ENCODE measurements around the gene BUD23.
"Not testable (repeated sequence)": the region's sequence is repeated elsewhere in the genome, so short reads cannot be mapped to it uniquely, and the experiment has no call there.

Gene BUD23

GRCh38 chr7:73669858-73670385 is 13.5 kb upstream of the BUD23 start:
- Histone ChIP-seq H3K18ac (ENCODE audit: low read length) (no peak overlapping the region), H3K9ac (ENCODE audit: low read length) (no peak overlapping the region), H3K4ac (ENCODE audit: low read depth, low read length) (no peak overlapping the region), H3K23ac (ENCODE audit: low read length) (no peak overlapping the region), H3K79me1 (ENCODE audit: low read length) (no peaks in the 10 kb centered on the region), H2BK120ac (ENCODE audit: low read depth, low read length) (no peak overlapping the region), H3K79me2 (ENCODE audit: control insufficient read depth, insufficient read depth, low read length) (no peaks in the 10 kb centered on the region), H3K4me2 (ENCODE audit: low read length) (no peak overlapping the region), H2AK5ac (ENCODE audit: low read length) (no peak overlapping the region), H3K4me1 (ENCODE audit: control insufficient read depth, low read depth, low read length) (no peaks in the 10 kb centered on the region), H2BK5ac (ENCODE audit: low read length) (no peak overlapping the region), H3K36me3 (ENCODE audit: control insufficient read depth, insufficient read depth, low read length) (no peaks in the 10 kb centered on the region), H4K8ac (ENCODE audit: low read depth, low read length) (no peak overlapping the region), H2BK15ac (replicated peaks; ENCODE audit: low read depth) (no peak overlapping the region), H4K5ac (ENCODE audit: low read length) (no peak overlapping the region), H3K4me3 (ENCODE audit: low read length) (no peak overlapping the region), H3K56ac (ENCODE audit: low read length) (no peak overlapping the region), H3K27me3 (ENCODE audit: insufficient read depth, low read length, poor library complexity) (no peaks in the 10 kb centered on the region), H3K27ac (ENCODE audit: low read depth, low read length) (no peak overlapping the region)
- DNase-seq = no peak
- WGBS (ENCODE audit: extremely low coverage, insufficient coverage, low lambda C conversion rate) = no CpG with 5 or more reads among the region's 12 CpGs

- H3K18ac ChIP-seq (ENCODE audit: low read length) = peak overlapping the region; percentile 42
- H3K4me1 ChIP-seq (ENCODE audit: control insufficient read depth, low read depth, low read length) = no peaks in the 10 kb centered on the region
- no peak for DNase-seq
- no peak overlapping the region for H3K4me3 ChIP-seq (ENCODE audit: low read length)
- no peak overlapping the region for H3K9ac ChIP-seq (ENCODE audit: low read length)
- H3K56ac ChIP-seq (ENCODE audit: low read length) = no peak overlapping the region
- H2BK5ac ChIP-seq (ENCODE audit: low read length) = no peak overlapping the region
- WGBS (ENCODE audit: extremely low coverage, insufficient coverage, low lambda C conversion rate) = no CpG with 5 or more reads among the region's 12 CpGs
- no peak overlapping the region for H2BK120ac ChIP-seq (ENCODE audit: low read depth, low read length)
- no peak overlapping the region for H3K23ac ChIP-seq (ENCODE audit: low read length)
- H2AK5ac ChIP-seq (ENCODE audit: low read length) = no peak overlapping the region
- no peak overlapping the region for H3K4me2 ChIP-seq (ENCODE audit: low read length)
- H3K79me2 ChIP-seq (ENCODE audit: control insufficient read depth, insufficient read depth, low read length) = no peaks in the 10 kb centered on the region
- no peak overlapping the region for H2BK15ac ChIP-seq (replicated peaks; ENCODE audit: low read depth)
- no peak overlapping the region for H3K27ac ChIP-seq (ENCODE audit: low read depth, low read length)
- H3K79me1 ChIP-seq (ENCODE audit: low read length) = no peaks in the 10 kb centered on the region
- H3K4ac ChIP-seq (ENCODE audit: low read depth, low read length) = no peak overlapping the region
- no peaks in the 10 kb centered on the region for H3K27me3 ChIP-seq (ENCODE audit: insufficient read depth, low read length, poor library complexity)
- H4K8ac ChIP-seq (ENCODE audit: low read depth, low read length) = no peak overlapping the region
- no peaks in the 10 kb centered on the region for H3K36me3 ChIP-seq (ENCODE audit: control insufficient read depth, insufficient read depth, low read length)
- H4K5ac ChIP-seq (ENCODE audit: low read length) = no peak overlapping the region
These were observed 12.1 kb upstream of the BUD23 start for GRCh38 chr7:73671322-73671661.

- no peak overlapping the region for H3K23ac ChIP-seq (ENCODE audit: low read length)
- H3K79me2 ChIP-seq (ENCODE audit: control insufficient read depth, insufficient read depth, low read length) = no peaks in the 10 kb centered on the region
- WGBS (ENCODE audit: extremely low coverage, insufficient coverage, low lambda C conversion rate) = no CpG with 5 or more reads among the region's 15 CpGs
- no peak overlapping the region for H2AK5ac ChIP-seq (ENCODE audit: low read length)
- no peak overlapping the region for H3K4me2 ChIP-seq (ENCODE audit: low read length)
- H3K4ac ChIP-seq (ENCODE audit: low read depth, low read length) = no peak overlapping the region
- no peak overlapping the region for H4K8ac ChIP-seq (ENCODE audit: low read depth, low read length)
- no peak overlapping the region for H3K9ac ChIP-seq (ENCODE audit: low read length)
- H2BK15ac ChIP-seq (replicated peaks; ENCODE audit: low read depth) = no peak overlapping the region
- no peak overlapping the region for H3K4me3 ChIP-seq (ENCODE audit: low read length)
- H3K27ac ChIP-seq (ENCODE audit: low read depth, low read length) = no peak overlapping the region
- no peak overlapping the region for H3K18ac ChIP-seq (ENCODE audit: low read length)
- no peak overlapping the region for H3K56ac ChIP-seq (ENCODE audit: low read length)
- H3K79me1 ChIP-seq (ENCODE audit: low read length) = no peaks in the 10 kb centered on the region
- no peak overlapping the region for H2BK120ac ChIP-seq (ENCODE audit: low read depth, low read length)
- H2BK5ac ChIP-seq (ENCODE audit: low read length) = no peak overlapping the region
- H4K5ac ChIP-seq (ENCODE audit: low read length) = no peak overlapping the region
- H3K27me3 ChIP-seq (ENCODE audit: insufficient read depth, low read length, poor library complexity) = no peaks in the 10 kb centered on the region
- no peaks in the 10 kb centered on the region for H3K4me1 ChIP-seq (ENCODE audit: control insufficient read depth, low read depth, low read length)
- H3K36me3 ChIP-seq (ENCODE audit: control insufficient read depth, insufficient read depth, low read length) = no peaks in the 10 kb centered on the region
- no peak for DNase-seq
These were observed 11.4 kb upstream of the BUD23 start for GRCh38 chr7:73671857-73672445.

GRCh38 chr7:73674468-73675124 is 8.8 kb upstream of the BUD23 start:
- Histone ChIP-seq H3K4me3 (ENCODE audit: low read length) (no peak overlapping the region), H4K8ac (ENCODE audit: low read depth, low read length) (no peak overlapping the region), H2BK120ac (ENCODE audit: low read depth, low read length) (no peak overlapping the region), H3K4me1 (ENCODE audit: control insufficient read depth, low read depth, low read length) (no peaks in the 10 kb centered on the region), H3K18ac (ENCODE audit: low read length) (no peak overlapping the region), H3K4ac (ENCODE audit: low read depth, low read length) (no peak overlapping the region), H3K79me1 (ENCODE audit: low read length) (peaks cover 5% of the 10 kb centered on the region), H3K36me3 (ENCODE audit: control insufficient read depth, insufficient read depth, low read length) (peaks cover 2% of the 10 kb centered on the region), H3K56ac (ENCODE audit: low read length) (no peak overlapping the region), H3K23ac (ENCODE audit: low read length) (no peak overlapping the region), H3K4me2 (ENCODE audit: low read length) (no peak overlapping the region), H2AK5ac (ENCODE audit: low read length) (no peak overlapping the region), H3K9ac (ENCODE audit: low read length) (no peak overlapping the region), H3K79me2 (ENCODE audit: control insufficient read depth, insufficient read depth, low read length) (peaks cover 2% of the 10 kb centered on the region), H3K27me3 (ENCODE audit: insufficient read depth, low read length, poor library complexity) (no peaks in the 10 kb centered on the region), H4K5ac (ENCODE audit: low read length) (no peak overlapping the region), H2BK5ac (ENCODE audit: low read length) (no peak overlapping the region), H3K27ac (ENCODE audit: low read depth, low read length) (no peak overlapping the region), H2BK15ac (replicated peaks; ENCODE audit: low read depth) (no peak overlapping the region)
- no peak for DNase-seq
- WGBS (ENCODE audit: extremely low coverage, insufficient coverage, low lambda C conversion rate) = no CpG with 5 or more reads among the region's 1 CpG

- not testable (repeated sequence) for H3K9ac ChIP-seq (ENCODE audit: low read length); H3K4me3 ChIP-seq (ENCODE audit: low read length); H4K5ac ChIP-seq (ENCODE audit: low read length); H3K27ac ChIP-seq (ENCODE audit: low read depth, low read length); H3K27me3 ChIP-seq (ENCODE audit: insufficient read depth, low read length, poor library complexity); H3K56ac ChIP-seq (ENCODE audit: low read length); H3K18ac ChIP-seq (ENCODE audit: low read length); H3K36me3 ChIP-seq (ENCODE audit: control insufficient read depth, insufficient read depth, low read length); H2BK15ac ChIP-seq (replicated peaks; ENCODE audit: low read depth); H2BK5ac ChIP-seq (ENCODE audit: low read length); H4K8ac ChIP-seq (ENCODE audit: low read depth, low read length); H3K23ac ChIP-seq (ENCODE audit: low read length); H2BK120ac ChIP-seq (ENCODE audit: low read depth, low read length); H3K79me1 ChIP-seq (ENCODE audit: low read length); H3K4me2 ChIP-seq (ENCODE audit: low read length); H3K4me1 ChIP-seq (ENCODE audit: control insufficient read depth, low read depth, low read length); H2AK5ac ChIP-seq (ENCODE audit: low read length); H3K4ac ChIP-seq (ENCODE audit: low read depth, low read length); H3K79me2 ChIP-seq (ENCODE audit: control insufficient read depth, insufficient read depth, low read length)
- no CpG with 5 or more reads among the region's 9 CpGs for WGBS (ENCODE audit: extremely low coverage, insufficient coverage, low lambda C conversion rate)
- peak; percentile 45 for DNase-seq
These were observed 7.3 kb upstream of the BUD23 start for GRCh38 chr7:73676062-73676461.

GRCh38 chr7:73678862-73679261 is 4.5 kb upstream of the BUD23 start:
- H3K79me2 ChIP-seq (ENCODE audit: control insufficient read depth, insufficient read depth, low read length) = peaks cover 23% of the 10 kb centered on the region
- H3K4me3 ChIP-seq (ENCODE audit: low read length) = no peak overlapping the region
- no CpG with 5 or more reads among the region's 6 CpGs for WGBS (ENCODE audit: extremely low coverage, insufficient coverage, low lambda C conversion rate)
- no peak overlapping the region for H4K5ac ChIP-seq (ENCODE audit: low read length)
- peaks cover 2% of the 10 kb centered on the region for H3K36me3 ChIP-seq (ENCODE audit: control insufficient read depth, insufficient read depth, low read length)
- no peak overlapping the region for H3K27ac ChIP-seq (ENCODE audit: low read depth, low read length)
- H3K56ac ChIP-seq (ENCODE audit: low read length) = no peak overlapping the region
- no peak overlapping the region for H4K8ac ChIP-seq (ENCODE audit: low read depth, low read length)
- H2BK5ac ChIP-seq (ENCODE audit: low read length) = no peak overlapping the region
- H3K4me2 ChIP-seq (ENCODE audit: low read length) = no peak overlapping the region
- H2AK5ac ChIP-seq (ENCODE audit: low read length) = no peak overlapping the region
- peaks cover 21% of the 10 kb centered on the region for H3K79me1 ChIP-seq (ENCODE audit: low read length)
- no peak overlapping the region for H3K9ac ChIP-seq (ENCODE audit: low read length)
- no peak overlapping the region for H2BK120ac ChIP-seq (ENCODE audit: low read depth, low read length)
- no peaks in the 10 kb centered on the region for H3K27me3 ChIP-seq (ENCODE audit: insufficient read depth, low read length, poor library complexity)
- no peak overlapping the region for H3K4ac ChIP-seq (ENCODE audit: low read depth, low read length)
- DNase-seq = no peak
- peaks cover 4% of the 10 kb centered on the region for H3K4me1 ChIP-seq (ENCODE audit: control insufficient read depth, low read depth, low read length)
- H2BK15ac ChIP-seq (replicated peaks; ENCODE audit: low read depth) = no peak overlapping the region
- no peak overlapping the region for H3K18ac ChIP-seq (ENCODE audit: low read length)
- no peak overlapping the region for H3K23ac ChIP-seq (ENCODE audit: low read length)

All from mesendoderm (in vitro differentiated cells).